Measurements from ENCODE around the gene SLC16A5.
A peak's percentile ranks its signal among the peaks of the same experiment; 100 is the strongest.
"Not testable (repeated sequence)": the region's sequence is repeated elsewhere in the genome, so short reads cannot be mapped to it uniquely, and the experiment has no call there.

The SLC16A5 gene

GRCh38 chr17:75064460-75064859 lies 23.3 kb upstream of the SLC16A5 start:
- in situ Hi-C loops (cut with MboI; ENCODE audit: low sequenced_read_pairs, unreplicated experiment) = no loop called here
- no peak for DNase-seq (ENCODE audit: low spot score)
- TF ChIP-seq CTCF (IDR thresholded peaks at IDR 0.05; ENCODE audit: borderline replicate concordance, control extremely low read depth, extremely low read depth, insufficient read depth, missing control alignments) = no peak

- DNase-seq (ENCODE audit: low spot score) = peak; percentile 27
- in situ Hi-C loops (cut with MboI; ENCODE audit: low sequenced_read_pairs, unreplicated experiment) = no loop called here
- TF ChIP-seq CTCF (IDR thresholded peaks at IDR 0.05; ENCODE audit: borderline replicate concordance, control extremely low read depth, extremely low read depth, insufficient read depth, missing control alignments) = no peak
Observed at GRCh38 chr17:75064867-75065561, 22.7 kb upstream of the SLC16A5 start.

DNA sequence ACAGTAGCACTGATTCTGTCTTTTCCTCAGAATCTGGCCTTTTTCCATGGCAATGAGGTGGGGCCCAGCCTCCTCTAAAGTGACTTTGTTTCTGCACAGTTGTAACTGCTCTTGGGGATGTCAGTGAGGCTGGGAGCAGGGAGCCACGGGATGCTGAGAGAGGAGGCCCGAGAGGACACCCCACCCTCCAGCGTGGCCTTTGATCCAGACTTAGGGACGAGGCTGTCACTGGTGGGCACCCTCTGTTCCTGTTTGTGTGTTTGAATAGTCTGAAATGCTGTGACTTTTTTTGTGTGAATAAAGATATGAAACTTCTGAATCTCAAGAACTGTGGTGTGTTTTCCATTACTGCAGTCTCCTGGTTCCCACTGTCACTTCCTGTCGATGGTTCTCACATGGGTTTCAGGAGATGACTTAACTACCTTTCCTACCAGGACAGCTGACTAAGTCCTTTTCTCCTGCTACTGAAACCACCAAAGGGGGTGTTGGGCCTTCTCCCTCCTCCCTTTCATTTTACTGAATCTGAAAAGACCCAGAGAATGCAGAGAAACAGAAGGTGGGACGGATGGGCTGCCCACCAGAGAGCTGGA lies 22.1 kb upstream of the SLC16A5 start:
- peak; percentile 81 for DNase-seq (ENCODE audit: low spot score)
- no peak for TF ChIP-seq CTCF (IDR thresholded peaks at IDR 0.05; ENCODE audit: borderline replicate concordance, control extremely low read depth, extremely low read depth, insufficient read depth, missing control alignments)
- in situ Hi-C loops (cut with MboI; ENCODE audit: low sequenced_read_pairs, unreplicated experiment) = no loop called here

GRCh38 chr17:75067856-75068255 lies 19.9 kb upstream of the SLC16A5 start:
- no peak for TF ChIP-seq CTCF (IDR thresholded peaks at IDR 0.05; ENCODE audit: borderline replicate concordance, control extremely low read depth, extremely low read depth, insufficient read depth, missing control alignments)
- DNase-seq (ENCODE audit: low spot score) = no peak
- in situ Hi-C loops (cut with MboI; ENCODE audit: low sequenced_read_pairs, unreplicated experiment) = no loop called here

GRCh38 chr17:75068750-75069149 lies 19.0 kb upstream of the SLC16A5 start:
- no peak for DNase-seq (ENCODE audit: low spot score)
- TF ChIP-seq CTCF (IDR thresholded peaks at IDR 0.05; ENCODE audit: borderline replicate concordance, control extremely low read depth, extremely low read depth, insufficient read depth, missing control alignments) = no peak
- in situ Hi-C loops (cut with MboI; ENCODE audit: low sequenced_read_pairs, unreplicated experiment) = no loop called here

GRCh38 chr17:75069783-75070182 lies 18.0 kb upstream of the SLC16A5 start:
- no peak for DNase-seq (ENCODE audit: low spot score)
- in situ Hi-C loops (cut with MboI; ENCODE audit: low sequenced_read_pairs, unreplicated experiment) = no loop called here

GRCh38 chr17:75071478-75072271 lies 16.1 kb upstream of the SLC16A5 start:
- in situ Hi-C loops (cut with MboI; ENCODE audit: low sequenced_read_pairs, unreplicated experiment); DNase-seq (ENCODE audit: low spot score): not testable (repeated sequence)

More at GRCh38 chr17:75069783-75070182, 18.0 kb upstream of the SLC16A5 start:
- TF ChIP-seq CTCF (IDR thresholded peaks at IDR 0.05; ENCODE audit: borderline replicate concordance, control extremely low read depth, extremely low read depth, insufficient read depth, missing control alignments) = peak; percentile 11

DNA sequence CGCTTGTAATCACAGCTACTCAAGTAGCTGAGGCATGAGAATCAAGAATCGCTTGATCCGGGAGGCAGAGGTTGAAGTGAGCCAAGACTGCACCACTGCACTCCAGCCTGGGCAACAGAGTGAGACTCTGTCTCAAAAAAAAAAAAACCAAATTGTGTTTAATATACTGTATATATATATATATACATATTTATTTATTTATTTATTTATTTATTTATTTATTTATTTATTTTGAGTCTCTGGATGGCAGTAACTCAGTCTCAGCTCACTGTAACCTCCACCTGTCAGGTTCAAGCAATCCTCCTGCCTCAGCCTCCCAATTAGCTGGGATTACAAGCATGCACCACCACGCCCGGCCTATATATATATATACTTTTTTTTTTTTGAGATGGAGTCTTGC lies 14.8 kb upstream of the SLC16A5 start:
- in situ Hi-C loops (cut with MboI; ENCODE audit: low sequenced_read_pairs, unreplicated experiment); DNase-seq (ENCODE audit: low spot score): not testable (repeated sequence)
